Transverse colon (tissue), 4 donors: ENCODE measurements around the gene KIF26A.

Experiments used
- EP300 ChIP-seq: sonication (generic); formaldehyde crosslinking; IDR thresholded peaks from one replicate; pipeline ENCODE4 v1.6.1; 2017; ENCODE audit warnings: antibody characterized with exemption, low read depth
- POLR2A ChIP-seq: fragments of 450-650 bp; IDR thresholded peaks from one replicate; pipeline ENCODE4 v1.6.1; 2016; ENCODE audit warnings: antibody characterized with exemption, mild to moderate bottlenecking, moderate library complexity
- POLR2AphosphoS5 ChIP-seq, 3 donors: sonication (generic); formaldehyde crosslinking; IDR thresholded peaks; one replicate each; pipeline ENCODE4 v1.6.1; 2016; ENCODE audit warnings: antibody characterized with exemption in 3 of 3
- TF ChIP-seq, protein P1 (sequence below), 5 experiments: fragments of 200-600 bp in 3 of 5; fragments of 450-650 bp in 2 of 5; sonication (generic) in 3 of 5; IDR thresholded peaks; 1 replicate in 2 of 5; 2 replicates in 3 of 5; pipeline ENCODE4 v1.5.1; 2016 to 2017; ENCODE audit warnings: antibody characterized with exemption in 5 of 5, inconsistent platforms in 3 of 5, mild to moderate bottlenecking in 2 of 5, moderate library complexity in 1 of 5

DNA sequence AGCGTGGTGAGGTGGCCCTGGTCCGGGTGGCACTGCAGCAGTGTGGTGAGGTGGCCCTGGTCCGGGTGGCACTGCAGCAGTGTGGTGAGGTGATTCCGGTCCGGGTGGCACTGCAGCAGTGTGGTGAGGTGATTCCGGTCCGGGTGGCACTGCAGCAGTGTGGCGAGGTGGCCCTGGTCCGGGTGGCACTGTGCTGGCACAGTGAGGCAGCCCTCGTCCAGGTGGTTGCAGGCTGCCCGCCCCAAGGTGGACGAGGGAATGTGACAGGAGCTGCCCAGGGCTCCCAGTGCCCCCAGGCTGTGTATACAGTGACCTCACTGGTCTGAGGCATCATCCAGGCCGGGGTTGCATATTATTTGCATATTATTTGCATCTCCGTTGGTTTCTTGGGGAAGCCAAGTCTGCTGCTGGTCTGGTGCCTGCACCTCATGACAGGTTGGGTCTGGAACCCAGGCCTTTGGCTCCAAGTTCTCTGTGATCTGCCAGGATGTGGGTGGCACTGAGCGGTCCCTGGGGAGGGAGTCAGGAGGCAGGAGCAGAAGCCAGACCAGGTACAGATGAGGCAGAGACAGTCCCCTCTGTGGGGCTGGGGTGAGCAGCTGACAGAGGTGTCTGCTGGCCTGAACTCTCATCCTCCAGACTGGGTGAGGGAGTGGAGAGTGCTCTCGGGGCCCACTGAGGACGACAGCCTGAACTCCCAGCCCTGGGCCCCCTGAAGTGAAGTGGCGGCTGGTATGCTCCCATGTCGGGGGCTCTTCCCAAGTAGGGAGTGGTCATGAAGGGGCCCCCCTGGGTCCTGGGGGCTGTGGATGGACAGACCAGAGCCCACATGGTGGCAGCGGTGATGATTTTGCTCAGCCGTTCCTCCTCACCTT, 79.3 kb downstream of the KIF26A start:
- no peak for TF ChIP-seq POLR2A
- TF ChIP-seq, protein P1, sequence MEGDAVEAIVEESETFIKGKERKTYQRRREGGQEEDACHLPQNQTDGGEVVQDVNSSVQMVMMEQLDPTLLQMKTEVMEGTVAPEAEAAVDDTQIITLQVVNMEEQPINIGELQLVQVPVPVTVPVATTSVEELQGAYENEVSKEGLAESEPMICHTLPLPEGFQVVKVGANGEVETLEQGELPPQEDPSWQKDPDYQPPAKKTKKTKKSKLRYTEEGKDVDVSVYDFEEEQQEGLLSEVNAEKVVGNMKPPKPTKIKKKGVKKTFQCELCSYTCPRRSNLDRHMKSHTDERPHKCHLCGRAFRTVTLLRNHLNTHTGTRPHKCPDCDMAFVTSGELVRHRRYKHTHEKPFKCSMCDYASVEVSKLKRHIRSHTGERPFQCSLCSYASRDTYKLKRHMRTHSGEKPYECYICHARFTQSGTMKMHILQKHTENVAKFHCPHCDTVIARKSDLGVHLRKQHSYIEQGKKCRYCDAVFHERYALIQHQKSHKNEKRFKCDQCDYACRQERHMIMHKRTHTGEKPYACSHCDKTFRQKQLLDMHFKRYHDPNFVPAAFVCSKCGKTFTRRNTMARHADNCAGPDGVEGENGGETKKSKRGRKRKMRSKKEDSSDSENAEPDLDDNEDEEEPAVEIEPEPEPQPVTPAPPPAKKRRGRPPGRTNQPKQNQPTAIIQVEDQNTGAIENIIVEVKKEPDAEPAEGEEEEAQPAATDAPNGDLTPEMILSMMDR (IDR thresholded peaks at IDR 0.05) = no peak
- TF ChIP-seq POLR2AphosphoS5 (IDR thresholded peaks at IDR 0.05) = no peak
- TF ChIP-seq EP300 = no peak
